Keratinocyte (primary cell): Measurements from ENCODE around the gene RAVER1.

Experiments used
- CTCF ChIP-seq, 3 experiments: IDR thresholded peaks in 1 of 3; conservative IDR thresholded peaks in 1 of 3; optimal IDR thresholded peaks in 1 of 3; 2 replicates in 2 of 3; 3 replicates in 1 of 3; pipeline versions ENCODE3 to v1.5.1; 2011; ENCODE audit warnings: low read length in 3 of 3, mild to moderate bottlenecking in 3 of 3, moderate library complexity in 2 of 3, control low read depth in 1 of 3, inconsistent platforms in 1 of 3; ENCODE audit not compliant: insufficient read depth in 2 of 3; ENCODE audit errors: extremely low read depth in 1 of 3
- EZH2 ChIP-seq: IDR thresholded peaks from one replicate; pipeline ENCODE4 v1.6.1; 2012; ENCODE audit warnings: inconsistent platforms, mild to moderate bottlenecking, low read length, moderate library complexity

GRCh38 chr19:10332158-10332964, 968 bp downstream of the RAVER1 start:
- TF ChIP-seq CTCF (optimal IDR thresholded peaks at IDR 0.05 in 1 of 3, IDR thresholded peaks at IDR 0.05 in 1 of 3, conservative IDR thresholded peaks at IDR 0.05 in 1 of 3; ENCODE audit: extremely low read depth in 1 of 3, insufficient read depth in 2 of 3, low read length in 3 of 3): peak in 2 of 3 experiments; percentile 7 to 9
- TF ChIP-seq EZH2: no peak
